GM19397 (cell line): ENCODE data around the gene CACFD1.

Experiments used
- ATAC-seq: cut with Tn5 transposase; IDR thresholded peaks from one replicate; pipeline ENCODE4 v1.9.1; 2021; ENCODE audit warnings: mild to moderate bottlenecking, moderate library complexity; ENCODE audit not compliant: unreplicated experiment

The CACFD1 gene

GRCh38 chr9:133515615-133516255 is 56.0 kb downstream of the CACFD1 start:
- no peak for ATAC-seq

DNA sequence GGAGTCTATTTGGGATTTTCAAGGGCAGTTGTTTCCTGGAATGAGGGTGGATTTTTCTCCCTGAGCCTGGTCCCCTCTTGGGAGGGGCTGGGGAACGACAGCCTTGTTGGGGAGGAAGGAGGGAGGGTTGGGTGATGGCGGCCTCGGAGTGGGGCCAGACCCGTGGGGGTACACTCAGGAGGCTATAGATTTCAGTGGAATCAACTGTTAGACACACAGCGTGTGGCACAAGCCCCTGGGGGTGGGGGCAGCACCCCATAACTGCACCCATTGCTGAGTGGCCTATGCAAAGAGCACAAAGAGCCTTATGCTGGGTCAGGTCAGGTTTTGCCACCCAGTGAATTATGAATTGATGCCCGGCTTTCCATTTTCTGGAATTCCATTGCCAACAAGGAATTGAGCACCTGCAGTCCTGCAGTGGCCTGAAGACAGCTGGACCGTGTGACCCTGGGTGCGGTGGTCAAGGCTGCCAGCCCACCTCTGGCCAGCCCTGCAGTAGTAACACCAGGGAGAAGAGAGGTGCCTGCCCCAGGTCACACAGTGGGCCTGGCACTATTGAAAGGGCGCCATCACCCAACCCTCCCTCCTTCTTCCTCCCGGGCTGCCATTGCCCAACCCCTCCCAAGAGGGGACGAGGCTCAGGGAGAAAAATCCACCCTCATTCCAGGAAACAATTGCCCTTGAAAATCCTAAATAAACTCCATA is 56.6 kb downstream of the CACFD1 start:
- no peak for ATAC-seq

- no peak for ATAC-seq
Observed at GRCh38 chr9:133516961-133517350, 57.2 kb downstream of the CACFD1 start.

GRCh38 chr9:133517711-133518110 is 57.9 kb downstream of the CACFD1 start:
- no peak for ATAC-seq

- no peak for ATAC-seq
Observed at GRCh38 chr9:133518200-133518599, 58.4 kb downstream of the CACFD1 start.

DNA sequence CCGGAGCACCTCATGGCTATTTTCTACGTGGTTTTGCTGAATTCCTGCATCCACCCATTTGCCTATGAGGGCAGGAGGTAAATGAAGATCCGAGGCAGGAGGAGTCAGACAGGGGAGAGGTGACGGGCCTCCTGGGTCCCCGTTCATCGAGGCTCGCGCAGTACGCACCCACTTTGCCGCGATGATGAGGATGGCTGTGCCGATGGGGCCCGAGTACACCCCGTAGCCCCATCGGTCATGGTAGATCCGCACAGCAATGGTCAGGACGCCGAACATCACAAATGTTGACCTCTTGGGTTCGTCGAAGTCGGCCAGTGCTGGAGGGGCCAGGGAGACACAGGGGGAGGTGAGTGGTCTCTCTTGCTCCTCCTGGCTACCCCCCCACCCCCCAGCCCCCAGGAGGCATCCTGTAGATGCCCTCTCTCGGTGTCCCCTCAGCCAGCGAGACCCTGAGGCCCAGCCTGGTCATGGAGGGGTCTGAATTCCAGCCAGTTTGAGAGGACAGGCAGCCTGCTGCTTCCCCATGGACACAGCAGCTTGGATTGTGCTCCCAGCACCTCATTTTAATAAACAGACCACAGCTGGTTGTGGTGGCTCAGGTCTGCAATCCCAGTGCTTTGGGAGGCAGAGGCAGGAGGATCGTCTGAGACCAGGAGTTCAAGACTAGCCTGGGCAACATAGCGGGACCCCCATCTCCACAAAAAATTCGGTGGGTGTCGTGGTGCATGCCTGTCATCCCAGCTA is 59.1 kb downstream of the CACFD1 start:
- ATAC-seq, result no peak

- no peak for ATAC-seq
Observed at GRCh38 chr9:133519693-133520092, 59.9 kb downstream of the CACFD1 start.

- ATAC-seq, result no peak
Observed at GRCh38 chr9:133520121-133520835, 60.5 kb downstream of the CACFD1 start.
